Cardiac muscle cell (in vitro differentiated cells and primary cell): ENCODE measurements around the gene FA2H. TPM values are rescaled to one million over a fixed set of nuclear protein-coding genes. Genes with fewer than 3 reads are reported as not detected.

Experiments used
- DNase-seq, 2 donors: peaks; one replicate each; pipeline versions ENCODE4 v3.0.0 to v3.0.0-alpha.2; 2010 to 2017; ENCODE audit warnings: low read depth in 1 of 2, low spot score in 1 of 2
- H3K27ac ChIP-seq: fragments of 200-600 bp; sonication (generic); 2 replicates; pipeline ENCODE4 v1.5.1; 2016
- H3K27me3 ChIP-seq: fragments of 200-600 bp; sonication (generic); 2 replicates; pipeline ENCODE4 v1.6.0; 2016; ENCODE audit warnings: control low read depth
- H3K36me3 ChIP-seq: fragments of 200-600 bp; sonication (generic); 2 replicates; pipeline ENCODE4 v1.5.1; 2016; ENCODE audit warnings: control low read depth
- H3K4me1 ChIP-seq: fragments of 200-600 bp; sonication (generic); 2 replicates; pipeline ENCODE4 v1.8.1; 2017; ENCODE audit warnings: low read depth, mild to moderate bottlenecking, mixed run types
- H3K4me3 ChIP-seq: fragments of 200-600 bp; sonication (generic); 2 replicates; pipeline ENCODE4 v1.5.1; 2016; ENCODE audit warnings: mild to moderate bottlenecking
- H3K9me3 ChIP-seq: fragments of 200-600 bp; sonication (generic); 2 replicates; pipeline ENCODE4 v1.5.1; 2017; ENCODE audit warnings: low read depth, mild to moderate bottlenecking, control low read depth
- CTCF ChIP-seq: IDR thresholded peaks from 2 replicates; pipeline ENCODE4 v1.5.1; 2012; ENCODE audit warnings: low read depth, mild to moderate bottlenecking, low read length
- polyA plus RNA-seq: library from polyadenylated mRNA; unstranded; fragments of >200 nt; fragmentation: Nextera tagmentation; extraction: Ambion mirVana; gene quantifications from 2 replicates; pipeline ENCODE4 v1.2.1, GENCODE V29; 2016
- total RNA-seq: library from RNA; depleted of rRNA; stranded (reverse); fragments of >200 nt; gene quantifications from 2 replicates; pipeline ENCODE4 v1.2.3, GENCODE V29; 2016

FA2H gene
- total and polyA plus RNA-seq, 2 experiments from 2014 or later = 0.15 to 0.82 TPM

- DNase-seq = no peak
- H3K4me3 ChIP-seq = no peak overlapping the region
- no peaks in the 10 kb centered on the region for H3K27me3 ChIP-seq
- H3K36me3 ChIP-seq = no peaks in the 10 kb centered on the region
- H3K9me3 ChIP-seq = no peaks in the 10 kb centered on the region
- no peak overlapping the region for H3K27ac ChIP-seq
- TF ChIP-seq CTCF = no peak
- peaks cover 5% of the 10 kb centered on the region for H3K4me1 ChIP-seq
Measured at GRCh38 chr16:74738816-74739215, 35.8 kb downstream of the FA2H start.

- Histone ChIP-seq H3K9me3 (no peaks in the 10 kb centered on the region), H3K27ac (no peak overlapping the region), H3K4me3 (no peak overlapping the region), H3K36me3 (no peaks in the 10 kb centered on the region), H3K27me3 (no peaks in the 10 kb centered on the region), H3K4me1 (peaks cover 5% of the 10 kb centered on the region)
- TF ChIP-seq CTCF = no peak
- no peak for DNase-seq
Measured at GRCh38 chr16:74738113-74738541, 36.5 kb downstream of the FA2H start.

GRCh38 chr16:74737521-74737920 is 37.1 kb downstream of the FA2H start:
- Histone ChIP-seq H3K36me3 (no peaks in the 10 kb centered on the region), H3K27me3 (no peaks in the 10 kb centered on the region), H3K4me1 (peaks cover 5% of the 10 kb centered on the region), H3K4me3 (no peak overlapping the region), H3K9me3 (no peaks in the 10 kb centered on the region), H3K27ac (no peak overlapping the region)
- TF ChIP-seq CTCF = no peak
- DNase-seq = no peak

GRCh38 chr16:74736531-74737157 is 38.0 kb downstream of the FA2H start:
- no peaks in the 10 kb centered on the region for H3K36me3 ChIP-seq
- H3K27me3 ChIP-seq = no peaks in the 10 kb centered on the region
- no peak overlapping the region for H3K4me3 ChIP-seq
- TF ChIP-seq CTCF = no peak
- DNase-seq = no peak
- H3K9me3 ChIP-seq = no peaks in the 10 kb centered on the region
- peaks cover 5% of the 10 kb centered on the region for H3K4me1 ChIP-seq
- no peak overlapping the region for H3K27ac ChIP-seq

GRCh38 chr16:74735554-74735953 is 39.1 kb downstream of the FA2H start:
- no peak for TF ChIP-seq CTCF
- no peaks in the 10 kb centered on the region for H3K27me3 ChIP-seq
- H3K4me3 ChIP-seq = no peak overlapping the region
- no peak for DNase-seq
- no peak overlapping the region for H3K27ac ChIP-seq
- peaks cover 5% of the 10 kb centered on the region for H3K4me1 ChIP-seq
- no peaks in the 10 kb centered on the region for H3K36me3 ChIP-seq
- H3K9me3 ChIP-seq = no peaks in the 10 kb centered on the region

- Histone ChIP-seq H3K4me1 (peaks cover 5% of the 10 kb centered on the region), H3K27ac (no peak overlapping the region), H3K27me3 (no peaks in the 10 kb centered on the region), H3K36me3 (no peaks in the 10 kb centered on the region), H3K9me3 (no peaks in the 10 kb centered on the region), H3K4me3 (no peak overlapping the region)
- no peak for DNase-seq
- no peak for TF ChIP-seq CTCF
Measured at GRCh38 chr16:74735162-74735452, 39.5 kb downstream of the FA2H start.
